Measurements from ENCODE around the gene TMC3. TPM values are rescaled to one million over a fixed set of nuclear protein-coding genes. Genes with fewer than 3 reads are reported as not detected.

Gene TMC3
- total and polyA plus RNA-seq, 8 donors: under 0.01 to 0.92 (median 0.03) TPM; not detected in 5

DNA sequence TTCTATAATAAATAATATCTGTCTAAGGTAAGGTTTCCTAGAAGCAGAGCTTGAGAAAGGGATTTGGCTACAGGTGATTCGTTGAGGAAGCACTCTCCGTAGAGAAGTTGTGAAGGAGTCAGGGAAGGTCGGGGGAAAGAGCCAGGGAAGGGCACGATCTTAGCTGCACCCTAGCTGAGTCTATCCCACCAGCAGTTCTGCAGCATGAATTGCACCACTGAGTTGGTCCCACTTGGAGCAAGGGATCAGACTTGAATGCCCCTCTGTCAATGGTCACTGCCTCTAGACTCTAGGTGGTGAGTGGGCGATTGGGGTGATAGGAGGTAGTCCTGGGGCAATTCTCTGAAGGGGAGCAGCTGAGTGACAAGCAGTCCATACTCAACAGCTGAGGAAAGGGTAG is 13.5 kb downstream of the TMC3 start:
- Histone ChIP-seq H3K27me3 (no peaks in the 10 kb centered on the region), H3K4me3 (no peak overlapping the region), H3K27ac (no peak overlapping the region), H3K4me1 (no peaks in the 10 kb centered on the region), H3K36me3 (no peaks in the 10 kb centered on the region), H3K9me3 (no peaks in the 10 kb centered on the region)
- TF ChIP-seq POLR2A (IDR thresholded peaks at IDR 0.05) (no peak), POLR2AphosphoS5 (IDR thresholded peaks at IDR 0.05) (no peak), EP300 (IDR thresholded peaks at IDR 0.05) (no peak)
- TF ChIP-seq, protein P1, sequence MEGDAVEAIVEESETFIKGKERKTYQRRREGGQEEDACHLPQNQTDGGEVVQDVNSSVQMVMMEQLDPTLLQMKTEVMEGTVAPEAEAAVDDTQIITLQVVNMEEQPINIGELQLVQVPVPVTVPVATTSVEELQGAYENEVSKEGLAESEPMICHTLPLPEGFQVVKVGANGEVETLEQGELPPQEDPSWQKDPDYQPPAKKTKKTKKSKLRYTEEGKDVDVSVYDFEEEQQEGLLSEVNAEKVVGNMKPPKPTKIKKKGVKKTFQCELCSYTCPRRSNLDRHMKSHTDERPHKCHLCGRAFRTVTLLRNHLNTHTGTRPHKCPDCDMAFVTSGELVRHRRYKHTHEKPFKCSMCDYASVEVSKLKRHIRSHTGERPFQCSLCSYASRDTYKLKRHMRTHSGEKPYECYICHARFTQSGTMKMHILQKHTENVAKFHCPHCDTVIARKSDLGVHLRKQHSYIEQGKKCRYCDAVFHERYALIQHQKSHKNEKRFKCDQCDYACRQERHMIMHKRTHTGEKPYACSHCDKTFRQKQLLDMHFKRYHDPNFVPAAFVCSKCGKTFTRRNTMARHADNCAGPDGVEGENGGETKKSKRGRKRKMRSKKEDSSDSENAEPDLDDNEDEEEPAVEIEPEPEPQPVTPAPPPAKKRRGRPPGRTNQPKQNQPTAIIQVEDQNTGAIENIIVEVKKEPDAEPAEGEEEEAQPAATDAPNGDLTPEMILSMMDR (IDR thresholded peaks at IDR 0.05): no peak
- WGBS, 5 donors: 85 to 92% (median 91%) methylated on average over 5 of the region's 5 CpGs
- DNase-seq: no peak
- intact Hi-C loops (cut with DNase I; ENCODE audit: low total_unique reads): no loop called here

DNA sequence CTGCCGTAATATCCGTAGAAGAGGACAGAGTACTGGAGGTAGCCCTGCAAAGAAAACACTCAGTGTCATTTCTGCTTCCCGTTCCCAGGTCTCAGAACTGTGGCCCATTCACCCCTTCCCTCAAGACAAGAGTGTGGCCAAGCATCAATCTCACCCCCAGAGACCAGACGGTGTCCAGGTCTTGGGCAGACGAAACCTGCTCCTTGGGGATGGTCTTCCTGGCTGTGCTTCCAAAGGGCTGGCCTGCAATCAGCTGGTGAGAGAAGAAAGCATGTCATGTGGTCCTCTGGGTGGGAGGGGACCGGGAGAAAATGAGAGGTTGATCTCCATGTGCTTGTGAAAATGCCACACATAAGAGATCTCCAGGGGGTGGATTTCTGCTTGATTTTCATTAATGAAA is 15.8 kb downstream of the TMC3 start:
- H3K27ac ChIP-seq: no peak overlapping the region
- no peaks in the 10 kb centered on the region for H3K9me3 ChIP-seq
- no peak for DNase-seq
- H3K27me3 ChIP-seq: no peaks in the 10 kb centered on the region
- no peak overlapping the region for H3K4me3 ChIP-seq
- no peaks in the 10 kb centered on the region for H3K36me3 ChIP-seq
- intact Hi-C loops (cut with DNase I; ENCODE audit: low total_unique reads): no loop called here
- 89 to 93% (median 92%) methylated on average over 6 of the region's 6 CpGs for WGBS, 5 donors
- no peaks in the 10 kb centered on the region for H3K4me1 ChIP-seq
- TF ChIP-seq POLR2AphosphoS5 (IDR thresholded peaks at IDR 0.05) (no peak), EP300 (IDR thresholded peaks at IDR 0.05) (no peak), POLR2A (IDR thresholded peaks at IDR 0.05) (no peak)
- TF ChIP-seq, protein P1 (IDR thresholded peaks at IDR 0.05): no peak

DNA sequence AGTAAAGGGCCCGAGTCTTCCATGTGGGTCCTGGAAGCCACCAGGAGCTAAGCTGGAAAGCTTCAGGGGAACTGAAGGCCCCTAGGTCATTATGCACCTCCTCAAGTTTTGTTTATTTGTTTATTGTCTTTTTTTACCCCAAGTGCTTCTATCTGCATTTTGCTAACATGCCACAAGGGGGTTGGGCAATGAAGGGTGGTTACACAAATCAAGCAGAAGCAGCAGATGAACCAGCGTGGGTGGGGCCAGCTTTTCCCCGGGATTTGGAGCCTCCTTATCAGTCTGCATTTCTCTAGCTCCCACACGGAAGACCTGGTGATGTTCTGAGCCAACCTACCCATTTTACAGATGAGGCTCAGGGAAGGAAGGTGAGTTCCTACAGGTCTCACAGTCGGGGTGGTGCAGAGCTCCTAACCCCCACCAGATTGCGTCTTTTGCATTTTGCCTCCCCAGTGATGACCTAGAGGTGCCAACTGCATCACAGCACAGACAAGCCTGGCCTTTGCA is 16.8 kb downstream of the TMC3 start:
- no peaks in the 10 kb centered on the region for H3K9me3 ChIP-seq
- H3K4me1 ChIP-seq: no peaks in the 10 kb centered on the region
- H3K36me3 ChIP-seq: no peaks in the 10 kb centered on the region
- DNase-seq: no peak
- WGBS, 5 donors: 74 to 79% (median 76%) methylated on average over 6 of the region's 6 CpGs
- TF ChIP-seq, protein P1 (IDR thresholded peaks at IDR 0.05): no peak
- TF ChIP-seq POLR2A (IDR thresholded peaks at IDR 0.05): no peak
- TF ChIP-seq EP300 (IDR thresholded peaks at IDR 0.05): no peak
- no peak for TF ChIP-seq POLR2AphosphoS5 (IDR thresholded peaks at IDR 0.05)
- no peak overlapping the region for H3K27ac ChIP-seq
- H3K27me3 ChIP-seq: no peaks in the 10 kb centered on the region
- intact Hi-C loops (cut with DNase I; ENCODE audit: low total_unique reads): no loop called here
- no peak overlapping the region for H3K4me3 ChIP-seq

DNA sequence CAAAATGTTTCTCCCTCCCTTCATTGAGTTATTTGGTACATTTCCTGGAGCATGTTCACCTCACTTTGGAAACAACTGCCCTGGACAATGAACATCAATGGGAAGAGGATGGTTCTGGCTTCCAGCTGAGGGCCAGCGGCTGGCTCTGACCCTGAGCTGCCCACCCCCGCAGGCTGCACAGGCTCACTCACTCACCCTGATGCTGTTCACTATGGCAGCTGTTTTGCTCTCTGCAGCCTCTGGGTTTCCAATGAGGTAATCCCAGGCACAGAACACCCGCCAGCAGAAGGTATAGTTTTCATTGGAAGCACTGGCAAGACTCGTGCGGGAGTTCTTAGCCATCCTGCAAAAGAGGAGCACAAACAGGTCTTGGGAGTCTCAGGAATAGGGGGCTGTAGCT is 17.8 kb downstream of the TMC3 start:
- no peak for TF ChIP-seq POLR2AphosphoS5 (IDR thresholded peaks at IDR 0.05)
- TF ChIP-seq, protein P1 (IDR thresholded peaks at IDR 0.05): no peak
- 71 to 81% (median 81%) methylated on average over 5 of the region's 5 CpGs for WGBS, 5 donors
- Histone ChIP-seq H3K27ac (no peak overlapping the region), H3K4me1 (no peaks in the 10 kb centered on the region), H3K36me3 (no peaks in the 10 kb centered on the region), H3K27me3 (no peaks in the 10 kb centered on the region), H3K4me3 (no peak overlapping the region), H3K9me3 (no peaks in the 10 kb centered on the region)
- intact Hi-C loops (cut with DNase I; ENCODE audit: low total_unique reads): no loop called here
- no peak for DNase-seq

All from stomach (tissue), 9 donors.